ENCODE data around the gene TRPV5.

TRPV5 gene

GRCh38 chr7:142904128-142904527 lies 29.4 kb downstream of the TRPV5 start:
- no peak overlapping the region for H3K4me3 ChIP-seq (ENCODE audit: low read depth, low read length)
- no peak for DNase-seq (ENCODE audit: low read depth, low spot score)
- ChIA-PET CTCF (no interaction called here), POLR2A (interaction anchor here (0.7 kb wide), 1 partner anchor 14 kb away, joined by 3 read pairs; no protein-coding TSS in a partner anchor)
- no peak for TF ChIP-seq CTCF (IDR thresholded peaks at IDR 0.05; ENCODE audit: insufficient read depth, low read length, missing control alignments)

GRCh38 chr7:142901426-142902259 lies 31.9 kb downstream of the TRPV5 start:
- CTCF ChIA-PET, result no interaction called here
- H3K4me3 ChIP-seq (ENCODE audit: low read depth, low read length), result no peak overlapping the region
- no peak for DNase-seq (ENCODE audit: low read depth, low spot score)
- POLR2A ChIA-PET, result no interaction called here
- no peak for TF ChIP-seq CTCF (IDR thresholded peaks at IDR 0.05; ENCODE audit: insufficient read depth, low read length, missing control alignments)

DNA sequence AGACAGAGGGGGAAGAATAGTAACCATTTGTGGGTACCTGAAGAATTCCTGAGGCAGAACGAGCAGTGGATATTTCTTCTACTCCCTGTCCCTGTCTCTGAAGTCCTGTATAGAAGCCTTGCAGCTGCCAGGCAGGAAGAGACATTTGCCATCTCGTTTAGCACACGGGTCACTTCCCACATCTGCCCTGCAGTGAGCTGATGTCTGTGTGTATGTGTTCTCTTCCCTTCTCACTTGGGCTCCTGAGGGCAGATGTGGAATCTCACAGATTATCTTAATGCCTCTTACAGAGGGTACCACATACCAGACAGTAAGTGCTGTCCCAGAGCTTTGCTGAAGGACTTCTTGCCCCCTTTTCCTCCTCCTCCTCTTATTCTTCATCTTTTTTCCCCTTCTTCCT lies 33.9 kb downstream of the TRPV5 start:
- CTCF ChIA-PET, result interaction anchor here (1.0 kb wide), 1 partner anchor 20 kb away, joined by 3 read pairs; no protein-coding TSS in a partner anchor
- no peak for DNase-seq (ENCODE audit: low read depth, low spot score)
- no peak for TF ChIP-seq CTCF (IDR thresholded peaks at IDR 0.05; ENCODE audit: insufficient read depth, low read length, missing control alignments)
- H3K4me3 ChIP-seq (ENCODE audit: low read depth, low read length), result no peak overlapping the region
- POLR2A ChIA-PET, result no interaction called here

- TF ChIP-seq CTCF (IDR thresholded peaks at IDR 0.05; ENCODE audit: insufficient read depth, low read length, missing control alignments), result no peak
- H3K4me3 ChIP-seq (ENCODE audit: low read depth, low read length), result no peak overlapping the region
- CTCF ChIA-PET, result interaction anchor here (1.0 kb wide), 2 partner anchors 104 to 105 kb away, joined by 3 read pairs; no protein-coding TSS in a partner anchor
- POLR2A ChIA-PET, result no interaction called here
- no peak for DNase-seq (ENCODE audit: low read depth, low spot score)
These were observed 35.0 kb downstream of the TRPV5 start for GRCh38 chr7:142898377-142899170.

- H3K4me3 ChIP-seq (ENCODE audit: low read depth, low read length), result no peak overlapping the region
- ChIA-PET CTCF (no interaction called here), POLR2A (no interaction called here)
- no peak for TF ChIP-seq CTCF (IDR thresholded peaks at IDR 0.05; ENCODE audit: insufficient read depth, low read length, missing control alignments)
- no peak for DNase-seq (ENCODE audit: low read depth, low spot score)
These were observed 35.9 kb downstream of the TRPV5 start for GRCh38 chr7:142897691-142898090.

- ChIA-PET POLR2A (no interaction called here), CTCF (no interaction called here)
- no peak overlapping the region for H3K4me3 ChIP-seq (ENCODE audit: low read depth, low read length)
- no peak for TF ChIP-seq CTCF (IDR thresholded peaks at IDR 0.05; ENCODE audit: insufficient read depth, low read length, missing control alignments)
- no peak for DNase-seq (ENCODE audit: low read depth, low spot score)
These were observed 36.7 kb downstream of the TRPV5 start for GRCh38 chr7:142896741-142897379.

All from AG04449 (cell line).